NB4 (cell line): Measurements from ENCODE around the gene WFDC6.

Source experiments
- CTCF ChIP-seq: IDR thresholded peaks from one replicate; pipeline ENCODE4 v1.5.1; 2012; ENCODE audit warnings: low read depth, low read length
- MAX ChIP-seq: IDR thresholded peaks from 2 replicates; pipeline ENCODE4 v1.6.1; 2011; ENCODE audit warnings: low read depth, low read length
- MYC ChIP-seq: IDR thresholded peaks from 2 replicates; pipeline ENCODE4 v1.6.1; 2011; ENCODE audit warnings: low read depth, low read length

GRCh38 chr20:45487231-45487635 lies 52.0 kb downstream of the WFDC6 start:
- TF ChIP-seq CTCF, result peak; percentile 32
- no peak for TF ChIP-seq MYC
- TF ChIP-seq MAX, result no peak
